Stomach (tissue), 9 donors: ENCODE results near the gene STARD10. TPM values are rescaled to one million over a fixed set of nuclear protein-coding genes. Genes with fewer than 3 reads are reported as not detected.

Experiments used
- DNase-seq, 2 donors: peaks; one replicate each; pipeline versions ENCODE4 v3.0.0 to v3.0.0-alpha.2; 2013 to 2019
- H3K27ac ChIP-seq, 5 donors: fragments of 200-600 bp in 4 of 5; sonication (generic) in 4 of 5; one replicate each; pipeline ENCODE4 v1.5.1; 2013 to 2019; ENCODE audit warnings: mild to moderate bottlenecking in 1 of 5, moderate library complexity in 1 of 5
- H3K27me3 ChIP-seq, 3 donors: fragments of 200-600 bp; sonication (generic); one replicate each; pipeline ENCODE4 v1.5.1; 2017 to 2019; ENCODE audit warnings: mixed run types in 1 of 3
- H3K36me3 ChIP-seq, 4 donors: fragments of 200-600 bp; sonication (generic); 1 replicate in 3 of 4; 2 replicates in 1 of 4; pipeline ENCODE4 v1.5.1; 2016 to 2019
- H3K4me1 ChIP-seq, 4 donors: fragments of 200-600 bp; sonication (generic); one replicate each; pipeline ENCODE4 v1.5.1; 2016 to 2019
- H3K4me3 ChIP-seq, 4 donors: fragments of 200-600 bp; sonication (generic) in 3 of 4; one replicate each; pipeline ENCODE4 v1.5.1; 2016 to 2019; ENCODE audit warnings: mild to moderate bottlenecking in 1 of 4
- H3K9me3 ChIP-seq, 4 donors: fragments of 200-600 bp; sonication (generic); one replicate each; pipeline ENCODE4 v1.5.1; 2016 to 2019
- EP300 ChIP-seq: sonication (generic); formaldehyde crosslinking; IDR thresholded peaks from one replicate; pipeline ENCODE4 v1.6.1; 2017; ENCODE audit warnings: antibody characterized with exemption
- POLR2A ChIP-seq, 4 donors: fragments of 450-650 bp; IDR thresholded peaks; one replicate each; pipeline ENCODE4 v1.6.1; 2016; ENCODE audit warnings: antibody characterized with exemption in 4 of 4, control low read depth in 2 of 4, mild to moderate bottlenecking in 1 of 4, moderate library complexity in 1 of 4
- POLR2AphosphoS5 ChIP-seq, 3 donors: sonication (generic); formaldehyde crosslinking; IDR thresholded peaks; one replicate each; pipeline ENCODE4 v1.6.1; 2016; ENCODE audit warnings: antibody characterized with exemption in 3 of 3
- WGBS, 5 donors: extraction: QIAGEN DNeasy Blood & Tissue Kit in 3 of 5; methylation state at CpG; one replicate each; pipeline versions ENCODE4 v1.1.5 to v1.1.7; 2013 to 2018; 5-methylcytosine and 5-hydroxymethylcytosine counted together
- intact Hi-C: fragments of 100-400 bp; cut with DNase I; formaldehyde crosslinking; loops from one replicate; pipeline ENCODE4 v1.15.1; 2023; ENCODE audit warnings: low total_unique reads
- polyA plus RNA-seq, 3 donors: library from polyadenylated mRNA; stranded (reverse); fragments of 200-250 nt; gene quantifications; one replicate each; pipeline ENCODE4 v1.2.3, GENCODE V29; 2013
- total RNA-seq, 5 donors: library from RNA; depleted of rRNA; stranded (reverse); fragments of >200 nt; gene quantifications; one replicate each; pipeline versions ENCODE4 v1.1.0 to v1.2.3, GENCODE V29; 2014 to 2016
- TF ChIP-seq, protein P1 (sequence below), 7 experiments: fragments of 450-650 bp in 4 of 7; fragments of 200-600 bp in 3 of 7; sonication (generic) in 3 of 7; IDR thresholded peaks; one replicate each; pipeline ENCODE4 v1.5.1; 2016 to 2019; ENCODE audit warnings: antibody characterized with exemption in 7 of 7, control low read depth in 2 of 7, mild to moderate bottlenecking in 1 of 7
- donor health status: healthy with polysubstance abuse.
- donor health status: Bipolar disorder and iron deficiency.
- donor health status: healthy.

The STARD10 gene
- total and polyA plus RNA-seq, 8 donors: 125 to 950 (median 346) TPM

DNA sequence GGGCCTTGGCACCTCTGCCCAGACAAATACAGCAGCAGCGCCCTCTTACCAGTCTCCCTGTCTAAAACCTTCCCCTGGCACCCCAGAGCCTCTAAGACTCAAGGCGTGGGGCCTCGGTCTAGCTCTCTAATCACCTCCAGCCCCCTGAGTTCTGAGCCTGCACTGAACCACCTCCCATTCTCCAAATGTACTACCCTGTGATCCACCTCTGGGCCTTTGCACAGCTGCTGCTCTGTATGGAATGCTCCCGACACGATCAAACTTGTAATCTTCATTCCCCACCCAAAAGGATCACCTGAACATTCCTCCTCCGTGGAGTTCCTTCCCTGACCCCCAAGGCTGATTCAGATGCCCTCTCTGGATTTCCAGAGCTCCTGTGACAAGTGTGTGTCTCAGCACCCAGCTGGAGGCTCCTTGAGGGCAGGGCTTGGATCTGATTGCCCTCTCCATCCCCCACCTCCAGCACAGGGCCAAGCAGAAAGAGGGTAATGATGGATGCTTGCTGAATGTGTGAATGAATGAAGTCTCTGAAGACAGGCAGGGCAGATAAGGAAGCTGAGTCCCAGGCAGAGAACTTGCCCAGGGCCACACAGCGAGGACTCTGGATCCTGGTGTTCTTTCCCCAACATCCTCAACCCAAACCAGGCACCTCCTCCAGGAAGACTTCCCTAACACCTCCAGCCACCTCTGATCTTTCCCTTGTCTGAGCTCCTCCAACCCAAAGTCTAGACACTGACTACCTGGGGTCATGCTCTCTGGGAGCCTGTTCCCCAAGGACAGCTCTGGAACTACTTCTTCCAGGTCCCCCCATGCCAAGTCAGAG, 18.3 kb downstream of the STARD10 start:
- H3K4me3 ChIP-seq: peak overlapping the region in 1 of 4 donors; percentile 16
- peaks cover 69 to 100% (median 95%) of the 10 kb centered on the region in 4 donors for H3K4me1 ChIP-seq
- peaks cover 4 to 19% (median 11%) of the 10 kb centered on the region in 4 donors for H3K36me3 ChIP-seq
- no peak for TF ChIP-seq POLR2AphosphoS5 (IDR thresholded peaks at IDR 0.05)
- no peak for TF ChIP-seq POLR2A (IDR thresholded peaks at IDR 0.05)
- TF ChIP-seq EP300: no peak
- TF ChIP-seq, protein P1, sequence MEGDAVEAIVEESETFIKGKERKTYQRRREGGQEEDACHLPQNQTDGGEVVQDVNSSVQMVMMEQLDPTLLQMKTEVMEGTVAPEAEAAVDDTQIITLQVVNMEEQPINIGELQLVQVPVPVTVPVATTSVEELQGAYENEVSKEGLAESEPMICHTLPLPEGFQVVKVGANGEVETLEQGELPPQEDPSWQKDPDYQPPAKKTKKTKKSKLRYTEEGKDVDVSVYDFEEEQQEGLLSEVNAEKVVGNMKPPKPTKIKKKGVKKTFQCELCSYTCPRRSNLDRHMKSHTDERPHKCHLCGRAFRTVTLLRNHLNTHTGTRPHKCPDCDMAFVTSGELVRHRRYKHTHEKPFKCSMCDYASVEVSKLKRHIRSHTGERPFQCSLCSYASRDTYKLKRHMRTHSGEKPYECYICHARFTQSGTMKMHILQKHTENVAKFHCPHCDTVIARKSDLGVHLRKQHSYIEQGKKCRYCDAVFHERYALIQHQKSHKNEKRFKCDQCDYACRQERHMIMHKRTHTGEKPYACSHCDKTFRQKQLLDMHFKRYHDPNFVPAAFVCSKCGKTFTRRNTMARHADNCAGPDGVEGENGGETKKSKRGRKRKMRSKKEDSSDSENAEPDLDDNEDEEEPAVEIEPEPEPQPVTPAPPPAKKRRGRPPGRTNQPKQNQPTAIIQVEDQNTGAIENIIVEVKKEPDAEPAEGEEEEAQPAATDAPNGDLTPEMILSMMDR (IDR thresholded peaks at IDR 0.05): no peak
- 51 to 73% (median 56%) methylated on average over 7 of the region's 7 CpGs for WGBS, 5 donors
- intact Hi-C loops: no loop called here
- peak overlapping the region; percentile 93 to 96 (median 95) for H3K27ac ChIP-seq
- H3K27me3 ChIP-seq: no peaks in the 10 kb centered on the region
- H3K9me3 ChIP-seq: no peaks in the 10 kb centered on the region
- DNase-seq: no peak

DNA sequence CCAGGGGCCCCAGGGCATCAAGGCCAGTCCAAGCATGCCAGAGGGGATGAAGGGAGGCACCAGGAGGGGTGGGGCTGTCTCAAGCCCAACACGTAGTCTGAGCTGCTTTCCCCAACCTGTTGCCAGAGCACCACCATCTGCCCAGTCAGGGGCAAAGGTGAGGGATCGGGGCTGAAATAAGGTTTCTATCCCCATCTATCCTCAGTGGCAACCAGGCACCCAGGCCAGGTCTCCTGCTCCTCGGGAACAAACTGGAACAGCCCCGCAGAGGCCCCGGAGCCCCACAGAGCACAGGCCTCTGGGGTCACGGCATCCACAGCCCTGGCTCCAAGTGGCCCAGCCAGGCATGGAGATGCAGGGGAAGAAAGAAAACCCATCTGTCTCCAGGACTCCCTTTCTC, 19.3 kb downstream of the STARD10 start:
- intact Hi-C loops: no loop called here
- Histone ChIP-seq H3K4me1 (peaks cover 66 to 98% (median 90%) of the 10 kb centered on the region in 4 donors), H3K27me3 (no peaks in the 10 kb centered on the region), H3K36me3 (peaks cover 4 to 19% (median 11%) of the 10 kb centered on the region in 4 donors), H3K9me3 (no peaks in the 10 kb centered on the region), H3K27ac (peak overlapping the region in 4 of 5 donors; percentile 93 to 96 (median 94)), H3K4me3 (no peak overlapping the region)
- no peak for DNase-seq
- WGBS, 5 donors: 34 to 65% (median 42%) methylated on average over 3 to 6 of the region's 6 CpGs
- TF ChIP-seq POLR2AphosphoS5 (IDR thresholded peaks at IDR 0.05): no peak
- no peak for TF ChIP-seq POLR2A (IDR thresholded peaks at IDR 0.05)
- TF ChIP-seq EP300: no peak
- TF ChIP-seq, protein P1 (IDR thresholded peaks at IDR 0.05): no peak

DNA sequence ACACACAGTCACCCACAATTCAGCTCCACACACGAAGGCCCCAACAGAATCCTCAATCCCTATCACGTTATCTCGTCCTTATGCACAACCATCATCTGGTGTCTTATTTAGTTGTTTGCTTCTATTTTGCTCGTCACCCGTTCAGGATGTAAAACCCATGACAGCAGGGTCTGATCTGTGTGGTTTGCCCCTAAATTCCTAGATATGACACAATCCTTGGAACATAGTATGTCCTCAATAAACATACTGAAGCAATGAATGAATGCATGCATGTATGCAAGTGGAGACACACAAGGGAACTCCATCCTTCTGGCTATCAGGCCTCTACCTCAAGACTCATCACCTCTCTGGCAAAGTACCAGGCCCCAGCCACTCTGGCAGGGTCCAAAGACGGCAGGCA, 20.2 kb downstream of the STARD10 start:
- H3K9me3 ChIP-seq: no peaks in the 10 kb centered on the region
- no peak overlapping the region for H3K4me3 ChIP-seq
- peaks cover 65 to 96% (median 84%) of the 10 kb centered on the region in 4 donors for H3K4me1 ChIP-seq
- peaks cover 4 to 21% (median 12%) of the 10 kb centered on the region in 4 donors for H3K36me3 ChIP-seq
- intact Hi-C loops: no loop called here
- TF ChIP-seq, protein P1 (IDR thresholded peaks at IDR 0.05): no peak
- TF ChIP-seq POLR2A (IDR thresholded peaks at IDR 0.05): no peak
- TF ChIP-seq POLR2AphosphoS5 (IDR thresholded peaks at IDR 0.05): no peak
- TF ChIP-seq EP300: no peak
- H3K27ac ChIP-seq: peak overlapping the region in 4 of 5 donors; percentile 56 to 96 (median 93)
- WGBS, 5 donors: 31 to 62% (median 46%) methylated on average over 6 of the region's 6 CpGs
- DNase-seq: no peak
- H3K27me3 ChIP-seq: no peaks in the 10 kb centered on the region

DNA sequence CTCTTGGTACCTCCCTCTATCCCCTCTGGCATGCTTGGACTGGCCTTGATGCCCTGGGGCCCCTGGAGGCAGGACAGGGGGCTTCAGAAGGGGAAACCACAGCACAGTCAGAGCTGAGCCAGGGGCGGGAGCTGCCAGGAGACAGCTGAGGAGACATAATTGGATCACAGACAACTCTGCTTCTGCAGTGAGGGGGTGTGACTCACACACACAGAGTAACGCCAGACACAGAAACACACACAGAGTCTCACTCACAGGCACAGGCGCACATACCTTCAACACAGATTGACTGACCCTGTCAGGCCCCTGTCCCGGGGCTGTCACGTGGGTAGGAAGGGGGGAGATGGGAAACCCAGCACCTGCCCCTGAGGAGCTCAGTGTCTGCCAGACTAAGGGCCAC, 20.6 kb downstream of the STARD10 start:
- TF ChIP-seq POLR2AphosphoS5 (IDR thresholded peaks at IDR 0.05) (peak in 1 of 3 donors; percentile 23), EP300 (no peak)
- Histone ChIP-seq H3K36me3 (peaks cover 4 to 23% (median 11%) of the 10 kb centered on the region in 4 donors), H3K27me3 (no peaks in the 10 kb centered on the region), H3K9me3 (no peaks in the 10 kb centered on the region), H3K27ac (peak overlapping the region; percentile 11 to 96 (median 93)), H3K4me3 (no peak overlapping the region), H3K4me1 (peaks cover 61 to 96% (median 84%) of the 10 kb centered on the region in 4 donors)
- intact Hi-C loops: no loop called here
- WGBS, 5 donors: 18 to 29% (median 23%) methylated on average over 4 to 5 of the region's 5 CpGs
- peak in 1 of 2 donors; percentile 89 for DNase-seq
